NCI-H1436 treated with DMSO at 0.1 percent for 48 hours (cell line): ENCODE data around the gene RTP4.
"Not testable (repeated sequence)": the region's sequence is repeated elsewhere in the genome, so short reads cannot be mapped to it uniquely, and the experiment has no call there.

Source experiments
- DNase-seq: peaks from one replicate; lab custom pipeline; 2025; lab: John Stamatoyannopoulos, UW

Gene RTP4

DNA sequence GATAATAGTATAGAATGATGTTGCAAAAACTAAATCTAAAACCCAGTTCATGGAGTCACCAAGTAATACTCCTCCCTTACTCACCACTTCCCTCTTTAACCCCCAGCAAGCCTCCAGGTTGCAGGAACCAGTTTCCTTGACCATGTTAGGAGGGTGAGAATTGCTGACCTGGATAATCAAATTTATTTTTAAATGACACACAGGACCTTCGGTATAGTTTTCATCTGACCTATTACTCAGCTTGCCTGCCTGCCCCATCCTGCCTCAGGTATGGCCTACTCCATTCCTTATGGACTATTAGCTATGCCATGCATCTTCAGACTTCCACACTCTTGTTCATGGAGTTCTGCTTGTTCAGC, 883 bp downstream of the RTP4 start:
- no peak for DNase-seq

DNA sequence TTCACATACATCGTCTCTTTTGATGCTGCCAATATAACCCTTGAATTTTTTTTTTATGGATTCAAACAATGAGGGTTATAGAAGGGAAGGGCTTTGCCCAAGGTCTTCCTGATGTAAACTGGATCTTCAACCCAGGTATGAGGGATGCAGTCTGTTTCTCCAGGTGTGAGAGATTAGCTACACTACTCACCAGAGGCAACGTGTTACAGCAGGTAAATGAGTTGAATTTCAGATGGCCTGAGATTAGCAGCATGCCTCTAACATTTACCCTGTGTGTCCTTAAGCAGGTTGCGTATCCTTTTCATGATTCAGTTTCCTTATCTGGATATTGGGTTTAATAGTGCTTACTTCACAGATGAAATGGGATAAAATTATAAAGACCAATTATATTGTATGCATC, 1.9 kb downstream of the RTP4 start:
- DNase-seq = no peak

- no peak for DNase-seq
These were observed 7.4 kb downstream of the RTP4 start for GRCh38 chr3:187375581-187375980.

DNA sequence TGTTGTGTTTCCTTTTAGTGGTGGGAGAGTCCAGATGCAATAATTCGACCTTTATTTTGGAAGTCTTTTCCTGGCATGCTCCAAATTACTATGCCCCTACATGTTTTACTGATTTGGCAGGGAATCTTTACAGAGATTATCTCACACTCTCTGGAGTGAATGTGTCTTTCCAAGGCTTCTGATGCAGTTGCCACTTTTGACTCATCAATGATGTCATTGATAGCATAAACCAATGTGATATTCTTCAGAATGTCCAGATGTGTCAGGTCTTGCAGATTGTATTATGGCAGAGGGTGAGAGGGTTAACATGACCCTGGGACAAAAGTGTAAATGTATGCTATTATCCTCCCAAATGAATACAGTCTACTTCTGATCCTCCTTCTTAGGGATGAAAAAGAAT, 9.7 kb downstream of the RTP4 start:
- DNase-seq = no peak

GRCh38 chr3:187382609-187383151, 14.5 kb downstream of the RTP4 start:
- no peak for DNase-seq

DNA sequence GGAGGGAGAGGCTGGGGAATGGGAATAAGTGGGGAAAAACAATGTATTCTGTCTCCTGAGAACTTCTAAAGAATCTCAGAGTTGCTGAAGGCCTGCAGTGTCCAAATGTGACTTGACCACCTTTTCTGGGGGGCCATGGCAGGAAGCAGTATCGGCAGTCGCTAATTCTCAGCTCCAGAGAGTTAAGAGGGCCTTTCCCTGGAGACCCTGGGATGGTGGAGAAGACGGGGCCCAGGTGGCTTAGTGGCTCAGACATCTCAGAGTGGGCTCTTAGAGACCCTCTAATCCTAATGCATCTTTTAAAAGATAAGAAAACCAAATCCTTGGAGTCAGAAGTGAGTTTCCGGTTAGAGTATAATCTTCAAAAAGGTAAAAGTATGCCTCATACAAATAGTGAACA, 15.1 kb downstream of the RTP4 start:
- no peak for DNase-seq

DNA sequence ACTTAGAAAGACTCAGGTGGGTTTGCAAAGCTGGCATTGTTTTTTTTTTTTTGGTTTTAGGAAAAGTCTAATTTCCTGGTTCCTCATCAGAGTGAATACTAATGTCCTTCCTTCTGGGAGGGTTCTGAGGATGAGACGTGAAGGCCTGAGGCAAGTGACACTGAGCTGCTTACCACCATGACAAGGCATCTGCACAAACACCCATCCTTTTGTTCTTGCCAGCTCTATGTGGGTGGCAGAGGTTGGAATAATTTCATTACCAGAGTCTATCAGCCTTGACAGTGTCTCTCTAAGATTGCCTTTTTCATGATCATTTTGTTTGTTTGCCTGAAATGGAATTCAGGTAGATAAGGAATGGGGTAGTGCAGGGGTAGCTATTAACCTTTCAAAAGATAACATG, 17.1 kb downstream of the RTP4 start:
- DNase-seq = no peak

- no peak for DNase-seq
These were observed 28.5 kb downstream of the RTP4 start for GRCh38 chr3:187396661-187397060.

- DNase-seq = peak; percentile 84
These were observed 30.8 kb downstream of the RTP4 start for GRCh38 chr3:187398955-187399354.

- no peak for DNase-seq
These were observed 32.6 kb downstream of the RTP4 start for GRCh38 chr3:187400756-187401155.

- no peak for DNase-seq
These were observed 33.7 kb downstream of the RTP4 start for GRCh38 chr3:187401856-187402255.

GRCh38 chr3:187403768-187404288, 35.6 kb downstream of the RTP4 start:
- DNase-seq = no peak

- DNase-seq = no peak
These were observed 38.7 kb downstream of the RTP4 start for GRCh38 chr3:187406927-187407326.

- not testable (repeated sequence) for DNase-seq
These were observed 44.0 kb downstream of the RTP4 start for GRCh38 chr3:187411991-187412781.
